Measurements from ENCODE around the gene GPR15. TPM values are rescaled to one million over a fixed set of nuclear protein-coding genes. Genes with fewer than 3 reads are reported as not detected.

Gene GPR15
- total RNA-seq, 2 donors from 2014 or later: not detected

DNA sequence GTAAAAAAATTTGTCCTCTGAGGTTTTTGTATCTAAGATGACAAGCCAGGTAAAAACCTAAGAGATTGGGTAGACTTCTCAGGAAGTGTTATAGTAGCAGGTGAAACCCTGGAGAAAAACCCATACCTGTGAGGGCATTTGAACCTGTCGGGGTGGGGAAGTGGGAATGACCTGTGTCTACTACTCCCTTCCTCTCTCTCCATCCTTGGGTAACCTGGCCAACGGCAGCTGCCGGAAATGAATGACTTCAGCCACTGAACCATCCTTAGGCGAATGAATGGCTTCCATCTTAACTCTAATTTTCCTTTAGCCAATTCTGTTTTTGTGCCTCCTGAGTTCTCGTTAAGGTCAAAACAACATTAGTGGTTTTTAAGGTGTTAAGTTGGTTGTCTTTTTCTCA, 16.8 kb downstream of the GPR15 start:
- Histone ChIP-seq H3K27me3 (ENCODE audit: control insufficient read depth, insufficient read depth, low read length, poor library complexity, severe bottlenecking) (no peaks in the 10 kb centered on the region), H3K4me3 (ENCODE audit: low read length) (no peak overlapping the region), H3K9ac (ENCODE audit: extremely low read depth, low read length, poor library complexity, severe bottlenecking) (no peak overlapping the region), H3K4me1 (ENCODE audit: control insufficient read depth, insufficient read depth, low read length) (peaks cover 2% of the 10 kb centered on the region), H3K27ac (ENCODE audit: low read depth, low read length) (no peak overlapping the region), H3K36me3 (ENCODE audit: control insufficient read depth, insufficient read depth, low read length) (no peaks in the 10 kb centered on the region), H3K9me3 (ENCODE audit: control insufficient read depth, low read length) (no peaks in the 10 kb centered on the region)
- Mint-ChIP-seq H3K4me1 (peaks cover 3% of the 10 kb centered on the region), H3K9me3 (no peaks in the 10 kb centered on the region), H3K27me3 (ENCODE audit: insufficient read depth) (no peaks in the 10 kb centered on the region), H3K4me3 (no peak overlapping the region), H3K36me3 (ENCODE audit: low read depth) (no peaks in the 10 kb centered on the region), H3K27ac (no peak overlapping the region)
- WGBS, 2 experiments (ENCODE audit: insufficient coverage in 1 of 2, insufficient read length in 1 of 2): 93% methylated on average over 4 of the region's 5 CpGs; no CpG with 5 or more reads in 1 of the 2 experiments
- no peak for TF ChIP-seq CTCF (conservative IDR thresholded peaks at IDR 0.05)
- no peak for DNase-seq

- H3K4me3 Mint-ChIP-seq: no peak overlapping the region
These were observed 19.1 kb downstream of the GPR15 start for GRCh38 chr3:98550833-98551232.

GRCh38 chr3:98551236-98551635, 19.5 kb downstream of the GPR15 start:
- WGBS, 2 experiments (ENCODE audit: insufficient coverage in 1 of 2, insufficient read length in 1 of 2): 99 to 100% methylated on average over 1 to 2 of the region's 2 CpGs
- Mint-ChIP-seq H3K27ac (no peak overlapping the region), H3K36me3 (ENCODE audit: low read depth) (no peaks in the 10 kb centered on the region), H3K4me3 (no peak overlapping the region), H3K4me1 (peaks cover 10% of the 10 kb centered on the region), H3K27me3 (ENCODE audit: insufficient read depth) (peaks cover 2% of the 10 kb centered on the region), H3K9me3 (no peaks in the 10 kb centered on the region)
- TF ChIP-seq CTCF (conservative IDR thresholded peaks at IDR 0.05): no peak
- no peak for DNase-seq
- no peaks in the 10 kb centered on the region for H3K36me3 ChIP-seq (ENCODE audit: control insufficient read depth, insufficient read depth, low read length)
- H3K27ac ChIP-seq (ENCODE audit: low read depth, low read length): no peak overlapping the region
- H3K4me3 ChIP-seq (ENCODE audit: low read length): no peak overlapping the region
- peaks cover 2% of the 10 kb centered on the region for H3K4me1 ChIP-seq (ENCODE audit: control insufficient read depth, insufficient read depth, low read length)
- H3K9ac ChIP-seq (ENCODE audit: extremely low read depth, low read length, poor library complexity, severe bottlenecking): no peak overlapping the region
- H3K9me3 ChIP-seq (ENCODE audit: control insufficient read depth, low read length): no peaks in the 10 kb centered on the region
- H3K27me3 ChIP-seq (ENCODE audit: control insufficient read depth, insufficient read depth, low read length, poor library complexity, severe bottlenecking): no peaks in the 10 kb centered on the region

More at GRCh38 chr3:98550833-98551232, 19.1 kb downstream of the GPR15 start:
- H3K36me3 ChIP-seq (ENCODE audit: control insufficient read depth, insufficient read depth, low read length): no peaks in the 10 kb centered on the region
- no peak for DNase-seq
- Mint-ChIP-seq H3K36me3 (ENCODE audit: low read depth) (no peaks in the 10 kb centered on the region), H3K27me3 (ENCODE audit: insufficient read depth) (peaks cover 2% of the 10 kb centered on the region), H3K27ac (no peak overlapping the region), H3K9me3 (no peaks in the 10 kb centered on the region), H3K4me1 (peaks cover 10% of the 10 kb centered on the region)
- no peak overlapping the region for H3K4me3 ChIP-seq (ENCODE audit: low read length)
- H3K9ac ChIP-seq (ENCODE audit: extremely low read depth, low read length, poor library complexity, severe bottlenecking): no peak overlapping the region
- no peak overlapping the region for H3K27ac ChIP-seq (ENCODE audit: low read depth, low read length)
- WGBS, 2 experiments (ENCODE audit: insufficient coverage in 1 of 2, insufficient read length in 1 of 2): 90 to 100% methylated on average over 3 of the region's 3 CpGs
- no peak for TF ChIP-seq CTCF (conservative IDR thresholded peaks at IDR 0.05)
- no peaks in the 10 kb centered on the region for H3K9me3 ChIP-seq (ENCODE audit: control insufficient read depth, low read length)
- H3K27me3 ChIP-seq (ENCODE audit: control insufficient read depth, insufficient read depth, low read length, poor library complexity, severe bottlenecking): no peaks in the 10 kb centered on the region
- peaks cover 2% of the 10 kb centered on the region for H3K4me1 ChIP-seq (ENCODE audit: control insufficient read depth, insufficient read depth, low read length)
